Measurements from ENCODE around the gene EFCAB9.

Gene EFCAB9

DNA sequence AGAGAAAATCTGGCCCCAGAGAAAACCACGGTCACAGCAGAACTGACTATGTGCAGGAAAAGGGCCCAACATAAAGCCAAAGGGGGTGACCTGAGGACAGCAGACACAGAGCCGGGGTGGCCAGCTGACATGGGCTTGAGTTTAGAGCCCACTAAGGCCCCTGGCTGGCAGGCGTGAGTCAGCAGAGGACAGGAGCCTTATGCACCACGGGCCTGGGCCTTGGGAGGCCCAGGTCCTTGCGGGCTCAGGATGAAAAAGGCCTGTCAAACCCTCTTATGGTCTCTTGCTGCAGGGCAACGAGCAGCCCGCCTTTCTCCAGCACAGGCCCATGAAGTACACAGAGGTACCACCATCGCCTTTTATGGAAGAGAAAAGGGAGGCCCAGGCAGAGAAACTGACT lies 25.7 kb upstream of the EFCAB9 start:
- Histone ChIP-seq H3K9me3 (ENCODE audit: control insufficient read depth, insufficient read depth, low read length) (no peaks in the 10 kb centered on the region), H3K27me3 (ENCODE audit: control insufficient read depth, insufficient read depth, low read length) (no peaks in the 10 kb centered on the region), H3K36me3 (ENCODE audit: control insufficient read depth, insufficient read depth, low read length) (no peaks in the 10 kb centered on the region), H3K4me3 (ENCODE audit: low read depth, low read length) (no peak overlapping the region), H3K4me1 (ENCODE audit: control insufficient read depth, insufficient read depth, low read length) (peaks cover 2% of the 10 kb centered on the region), H3K9ac (ENCODE audit: low read depth, low read length) (no peak overlapping the region)

DNA sequence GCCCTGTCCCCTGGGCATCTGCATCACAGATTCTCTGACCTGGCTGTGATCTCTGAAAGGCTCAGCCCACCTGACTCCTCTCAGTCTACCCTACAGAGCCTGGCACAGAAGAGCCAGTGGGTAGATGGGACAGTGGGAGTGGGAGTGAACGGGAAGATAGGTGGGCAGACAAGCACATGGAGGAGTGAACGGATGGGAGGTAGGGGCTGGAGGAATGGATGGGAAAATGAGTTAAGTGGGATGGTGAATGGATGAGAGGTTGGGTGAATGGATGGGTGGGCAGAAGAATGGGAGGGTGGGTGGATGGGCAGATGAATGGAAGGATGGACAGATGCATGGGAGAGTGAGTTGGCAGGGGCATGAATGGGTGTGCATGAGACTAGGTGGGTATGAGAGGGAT lies 24.8 kb upstream of the EFCAB9 start:
- peaks cover 2% of the 10 kb centered on the region for H3K4me1 ChIP-seq (ENCODE audit: control insufficient read depth, insufficient read depth, low read length)
- no peaks in the 10 kb centered on the region for H3K9me3 ChIP-seq (ENCODE audit: control insufficient read depth, insufficient read depth, low read length)
- H3K4me3 ChIP-seq (ENCODE audit: low read depth, low read length), result no peak overlapping the region
- H3K27me3 ChIP-seq (ENCODE audit: control insufficient read depth, insufficient read depth, low read length), result no peaks in the 10 kb centered on the region
- H3K36me3 ChIP-seq (ENCODE audit: control insufficient read depth, insufficient read depth, low read length), result no peaks in the 10 kb centered on the region
- H3K9ac ChIP-seq (ENCODE audit: low read depth, low read length), result no peak overlapping the region

DNA sequence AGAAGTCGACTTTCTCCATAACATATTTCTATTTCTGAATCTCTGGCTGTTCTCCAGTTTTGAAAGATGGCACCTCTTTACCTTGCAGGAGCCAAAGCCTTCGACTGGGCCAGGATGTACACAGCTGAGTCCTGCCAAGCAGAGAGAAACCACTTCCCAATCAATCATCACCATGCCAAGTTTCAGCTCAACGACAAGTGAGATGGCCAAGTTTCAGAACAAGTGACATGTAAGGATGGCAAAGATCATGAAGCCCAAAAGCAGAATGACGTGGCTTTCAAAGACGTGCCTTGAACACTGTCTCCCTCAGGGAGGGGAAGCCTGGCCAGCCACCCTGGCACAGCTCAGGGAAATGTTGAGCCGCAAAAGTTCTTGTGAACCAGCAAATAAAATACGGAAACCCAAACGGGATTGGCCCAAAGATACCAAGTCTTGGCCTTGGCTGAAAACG lies 23.7 kb upstream of the EFCAB9 start:
- Histone ChIP-seq H3K27me3 (ENCODE audit: control insufficient read depth, insufficient read depth, low read length) (no peaks in the 10 kb centered on the region), H3K4me3 (ENCODE audit: low read depth, low read length) (no peak overlapping the region), H3K4me1 (ENCODE audit: control insufficient read depth, insufficient read depth, low read length) (peaks cover 7% of the 10 kb centered on the region), H3K9ac (ENCODE audit: low read depth, low read length) (no peak overlapping the region), H3K36me3 (ENCODE audit: control insufficient read depth, insufficient read depth, low read length) (no peaks in the 10 kb centered on the region), H3K9me3 (ENCODE audit: control insufficient read depth, insufficient read depth, low read length) (no peaks in the 10 kb centered on the region)

DNA sequence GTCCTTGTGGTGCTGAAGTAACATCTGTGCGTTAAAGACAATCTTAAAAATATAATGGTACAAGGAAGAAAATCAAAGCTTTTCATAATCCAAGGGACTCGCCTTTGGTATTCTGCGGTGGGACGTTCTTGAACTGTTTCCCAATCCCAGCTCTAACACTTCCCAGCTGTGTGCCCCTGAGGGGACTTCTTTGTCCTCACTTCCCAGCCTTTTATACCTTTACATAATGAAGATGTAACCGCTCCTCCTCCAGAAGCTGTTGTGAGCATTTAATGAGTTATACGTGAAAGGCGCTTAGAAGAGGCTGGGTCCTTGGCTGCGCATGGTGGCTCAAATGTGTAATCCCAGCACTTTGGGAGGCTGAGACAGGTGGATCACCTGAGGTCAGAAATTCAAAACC lies 22.9 kb upstream of the EFCAB9 start:
- no peaks in the 10 kb centered on the region for H3K27me3 ChIP-seq (ENCODE audit: control insufficient read depth, insufficient read depth, low read length)
- no peaks in the 10 kb centered on the region for H3K9me3 ChIP-seq (ENCODE audit: control insufficient read depth, insufficient read depth, low read length)
- peaks cover 7% of the 10 kb centered on the region for H3K4me1 ChIP-seq (ENCODE audit: control insufficient read depth, insufficient read depth, low read length)
- H3K4me3 ChIP-seq (ENCODE audit: low read depth, low read length), result no peak overlapping the region
- H3K36me3 ChIP-seq (ENCODE audit: control insufficient read depth, insufficient read depth, low read length), result no peaks in the 10 kb centered on the region
- no peak overlapping the region for H3K9ac ChIP-seq (ENCODE audit: low read depth, low read length)

DNA sequence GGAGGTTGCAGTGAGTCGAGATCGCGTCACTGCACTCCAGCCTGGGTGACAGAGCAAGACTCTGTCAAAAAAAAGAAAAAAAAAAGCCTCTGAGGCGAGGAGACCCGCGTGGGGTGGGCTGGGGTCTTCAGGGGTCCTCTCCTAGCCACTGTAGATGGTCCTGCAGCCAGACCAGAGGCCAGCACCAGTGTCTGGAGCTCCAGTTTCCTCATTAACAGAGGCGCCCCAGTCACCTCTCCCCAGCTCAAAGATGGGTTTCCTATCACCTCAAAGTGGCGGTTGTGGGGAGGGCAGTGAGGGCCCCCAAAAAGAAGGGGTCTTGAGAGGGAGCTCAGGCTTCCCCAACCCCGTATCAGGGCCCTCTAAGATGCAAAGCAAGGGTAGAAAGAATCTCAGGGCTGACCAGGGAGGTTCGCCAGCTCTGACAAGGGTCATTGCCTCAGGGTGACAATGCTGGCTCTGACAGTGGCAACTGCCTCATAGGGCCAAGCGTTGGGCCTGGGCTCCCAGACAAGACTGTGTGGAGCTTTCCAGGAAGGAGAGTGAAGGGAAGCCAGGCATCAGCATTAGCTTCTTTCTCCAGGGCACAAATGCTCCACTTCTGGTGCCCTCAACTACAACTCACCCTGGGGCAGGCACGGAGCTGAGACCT lies 20.9 kb upstream of the EFCAB9 start:
- H3K36me3 ChIP-seq (ENCODE audit: control insufficient read depth, insufficient read depth, low read length), result no peaks in the 10 kb centered on the region
- H3K9ac ChIP-seq (ENCODE audit: low read depth, low read length), result no peak overlapping the region
- H3K27me3 ChIP-seq (ENCODE audit: control insufficient read depth, insufficient read depth, low read length), result no peaks in the 10 kb centered on the region
- no peak overlapping the region for H3K4me3 ChIP-seq (ENCODE audit: low read depth, low read length)
- H3K4me1 ChIP-seq (ENCODE audit: control insufficient read depth, insufficient read depth, low read length), result peaks cover 5% of the 10 kb centered on the region
- no peaks in the 10 kb centered on the region for H3K9me3 ChIP-seq (ENCODE audit: control insufficient read depth, insufficient read depth, low read length)

DNA sequence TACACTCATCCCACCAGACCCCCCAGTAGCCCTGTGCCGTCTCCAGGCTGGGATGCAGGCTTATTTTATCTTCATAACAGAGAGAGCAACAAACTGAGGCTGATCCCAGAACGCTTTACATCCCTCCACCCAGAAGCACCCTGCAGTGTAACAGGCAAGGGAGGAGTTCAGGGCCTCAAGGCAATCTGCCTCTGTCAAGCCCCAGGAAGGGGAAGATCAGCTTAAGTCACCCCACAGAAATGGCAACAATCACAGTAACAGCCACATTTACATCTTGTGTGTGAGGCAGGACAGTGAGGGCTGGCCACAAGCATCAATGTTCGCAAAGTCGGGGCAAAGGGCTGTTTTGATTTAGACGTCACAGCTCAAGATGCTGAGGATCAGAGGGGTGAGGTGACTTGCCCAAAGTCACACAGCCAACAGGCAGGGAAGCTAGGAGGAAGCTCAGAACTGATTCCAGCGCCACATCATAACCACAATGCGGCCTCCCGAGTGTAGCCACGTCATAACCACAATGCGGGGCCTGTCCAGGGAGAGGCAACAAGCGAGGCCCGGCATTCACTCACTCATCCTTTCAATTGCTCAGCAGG lies 20.3 kb upstream of the EFCAB9 start:
- Histone ChIP-seq H3K4me1 (ENCODE audit: control insufficient read depth, insufficient read depth, low read length) (peaks cover 9% of the 10 kb centered on the region), H3K4me3 (ENCODE audit: low read depth, low read length) (no peak overlapping the region), H3K9ac (ENCODE audit: low read depth, low read length) (no peak overlapping the region), H3K9me3 (ENCODE audit: control insufficient read depth, insufficient read depth, low read length) (no peaks in the 10 kb centered on the region), H3K36me3 (ENCODE audit: control insufficient read depth, insufficient read depth, low read length) (no peaks in the 10 kb centered on the region), H3K27me3 (ENCODE audit: control insufficient read depth, insufficient read depth, low read length) (no peaks in the 10 kb centered on the region)

DNA sequence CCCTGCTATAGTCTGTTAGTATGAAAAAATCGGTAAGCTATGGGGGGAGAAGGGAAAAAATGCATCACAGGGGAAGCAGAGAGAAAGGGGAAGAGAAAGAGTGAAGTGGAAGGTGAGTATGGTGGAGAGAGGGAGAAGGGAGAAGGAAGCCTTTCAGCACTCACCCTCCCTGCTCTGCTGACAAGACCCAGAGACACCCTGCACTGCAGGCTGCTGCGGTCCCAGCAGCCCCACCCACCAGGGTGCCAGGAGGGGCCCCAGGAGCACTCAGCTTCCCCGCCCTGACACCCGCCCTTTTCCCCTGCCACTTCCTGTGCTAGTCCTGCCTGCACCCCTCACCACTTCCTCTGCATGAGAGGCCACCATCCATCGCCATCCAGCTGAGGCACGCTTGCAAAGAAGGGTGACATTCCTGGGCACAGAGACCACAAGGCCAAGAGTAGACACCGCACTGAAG lies 18.7 kb upstream of the EFCAB9 start:
- H3K9ac ChIP-seq (ENCODE audit: low read depth, low read length), result no peak overlapping the region
- no peak overlapping the region for H3K4me3 ChIP-seq (ENCODE audit: low read depth, low read length)
- no peaks in the 10 kb centered on the region for H3K9me3 ChIP-seq (ENCODE audit: control insufficient read depth, insufficient read depth, low read length)
- no peaks in the 10 kb centered on the region for H3K27me3 ChIP-seq (ENCODE audit: control insufficient read depth, insufficient read depth, low read length)
- no peaks in the 10 kb centered on the region for H3K36me3 ChIP-seq (ENCODE audit: control insufficient read depth, insufficient read depth, low read length)
- peaks cover 21% of the 10 kb centered on the region for H3K4me1 ChIP-seq (ENCODE audit: control insufficient read depth, insufficient read depth, low read length)

DNA sequence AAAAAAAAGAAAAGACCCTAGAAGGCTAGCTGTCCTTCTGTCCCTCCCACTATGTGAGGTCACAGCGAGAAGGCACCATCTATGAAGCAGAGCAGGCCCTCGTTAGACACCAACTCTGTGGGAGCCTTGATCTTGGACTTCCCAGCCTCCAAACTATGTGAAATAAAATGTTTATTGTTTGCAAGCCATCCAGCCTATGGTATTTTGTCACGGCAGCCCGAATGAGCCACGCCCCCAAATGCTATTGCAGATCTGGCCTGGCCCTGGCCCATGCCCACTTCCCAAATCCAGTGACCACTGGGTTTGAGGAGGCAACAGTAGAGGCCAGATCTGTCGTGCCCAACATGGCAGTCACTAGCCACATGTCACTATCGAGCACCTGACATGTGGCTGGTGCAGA lies 16.8 kb upstream of the EFCAB9 start:
- H3K4me1 ChIP-seq (ENCODE audit: control insufficient read depth, insufficient read depth, low read length), result peaks cover 21% of the 10 kb centered on the region
- H3K4me3 ChIP-seq (ENCODE audit: low read depth, low read length), result no peak overlapping the region
- H3K9me3 ChIP-seq (ENCODE audit: control insufficient read depth, insufficient read depth, low read length), result no peaks in the 10 kb centered on the region
- no peak overlapping the region for H3K9ac ChIP-seq (ENCODE audit: low read depth, low read length)
- H3K36me3 ChIP-seq (ENCODE audit: control insufficient read depth, insufficient read depth, low read length), result no peaks in the 10 kb centered on the region
- no peaks in the 10 kb centered on the region for H3K27me3 ChIP-seq (ENCODE audit: control insufficient read depth, insufficient read depth, low read length)

DNA sequence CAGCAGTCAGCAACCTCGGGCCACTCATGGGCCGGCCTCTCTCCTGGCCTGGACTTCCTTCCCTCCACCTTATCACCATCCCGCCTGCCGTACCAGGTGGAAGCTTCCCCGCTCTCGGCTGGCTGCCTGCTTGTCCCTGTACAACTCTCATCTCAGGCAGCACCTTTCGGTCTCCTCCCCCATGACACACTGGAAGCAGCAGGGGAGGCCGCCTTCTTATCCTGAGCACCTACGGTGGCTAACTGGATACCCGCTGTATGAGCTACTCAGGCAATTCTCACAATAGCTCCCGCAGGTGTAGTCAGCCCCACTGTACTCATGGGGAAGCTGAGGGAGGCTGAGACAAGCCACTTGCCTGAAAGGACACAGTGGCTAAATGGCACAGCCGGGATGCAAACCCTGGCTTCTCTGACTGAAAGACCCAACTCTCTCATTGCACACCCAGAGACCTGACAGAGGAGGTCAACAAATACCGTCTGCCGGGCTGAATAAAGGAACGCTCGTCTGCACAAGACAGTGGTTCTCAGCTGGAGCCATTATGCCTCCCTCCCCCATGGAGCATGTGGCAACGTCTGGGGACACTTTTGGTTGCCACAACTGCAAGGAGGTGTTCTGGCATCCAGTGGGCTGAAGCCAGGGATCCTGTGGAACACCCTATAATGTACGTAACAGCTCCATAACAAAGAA lies 15.5 kb upstream of the EFCAB9 start:
- Histone ChIP-seq H3K9me3 (ENCODE audit: control insufficient read depth, insufficient read depth, low read length) (no peaks in the 10 kb centered on the region), H3K27me3 (ENCODE audit: control insufficient read depth, insufficient read depth, low read length) (no peaks in the 10 kb centered on the region), H3K36me3 (ENCODE audit: control insufficient read depth, insufficient read depth, low read length) (no peaks in the 10 kb centered on the region), H3K9ac (ENCODE audit: low read depth, low read length) (no peak overlapping the region), H3K4me1 (ENCODE audit: control insufficient read depth, insufficient read depth, low read length) (peaks cover 21% of the 10 kb centered on the region), H3K4me3 (ENCODE audit: low read depth, low read length) (no peak overlapping the region)

DNA sequence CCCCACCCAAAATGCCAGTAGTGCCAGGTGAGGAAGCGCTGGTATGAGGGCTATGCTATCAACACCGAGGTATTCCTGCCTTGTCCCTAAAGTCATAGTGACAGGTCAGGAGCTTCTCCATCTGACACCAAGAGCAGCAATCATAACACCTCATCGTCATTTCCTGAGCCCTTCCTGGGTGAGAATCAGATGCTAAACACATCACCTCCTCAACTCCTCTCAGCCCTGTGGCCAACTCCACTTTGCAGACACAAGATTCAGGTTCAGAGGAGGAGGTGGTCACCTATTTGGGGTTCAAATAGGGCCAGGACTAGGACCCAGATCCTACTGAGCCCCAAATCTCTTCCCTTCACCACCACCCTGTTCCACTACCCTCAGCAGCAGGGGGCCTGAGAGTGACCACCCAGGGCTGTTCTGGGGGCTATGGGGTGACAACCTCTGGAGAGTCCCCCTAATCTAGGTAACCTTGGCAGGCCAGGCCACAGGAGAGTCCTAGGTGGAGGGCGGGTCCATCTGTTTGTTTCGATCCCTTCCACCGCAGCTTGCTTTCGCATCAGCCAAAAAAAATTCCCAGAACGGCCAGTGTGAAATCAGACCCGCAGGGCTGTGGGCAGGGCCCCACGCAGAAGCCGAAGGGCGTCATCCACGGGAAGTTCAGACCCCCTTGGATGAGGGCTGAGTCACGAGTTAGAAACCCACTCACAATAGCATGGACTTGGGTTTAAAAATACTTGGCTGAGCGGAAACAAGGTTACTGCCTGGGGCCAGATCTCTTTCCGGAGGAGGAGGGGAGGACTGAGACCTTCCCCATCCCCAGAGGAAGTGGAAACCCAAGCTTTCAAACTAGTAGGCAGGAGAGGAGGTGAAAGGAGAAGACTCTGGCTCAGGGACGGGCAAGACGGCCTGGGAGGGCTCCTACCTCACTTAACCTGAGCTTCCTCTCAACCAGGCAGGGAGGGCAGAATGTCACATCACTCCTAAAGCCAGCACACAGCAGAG lies 14.7 kb upstream of the EFCAB9 start:
- H3K4me3 ChIP-seq (ENCODE audit: low read depth, low read length), result no peak overlapping the region
- no peaks in the 10 kb centered on the region for H3K27me3 ChIP-seq (ENCODE audit: control insufficient read depth, insufficient read depth, low read length)
- no peak overlapping the region for H3K9ac ChIP-seq (ENCODE audit: low read depth, low read length)
- peaks cover 21% of the 10 kb centered on the region for H3K4me1 ChIP-seq (ENCODE audit: control insufficient read depth, insufficient read depth, low read length)
- no peaks in the 10 kb centered on the region for H3K9me3 ChIP-seq (ENCODE audit: control insufficient read depth, insufficient read depth, low read length)
- peaks cover 2% of the 10 kb centered on the region for H3K36me3 ChIP-seq (ENCODE audit: control insufficient read depth, insufficient read depth, low read length)

DNA sequence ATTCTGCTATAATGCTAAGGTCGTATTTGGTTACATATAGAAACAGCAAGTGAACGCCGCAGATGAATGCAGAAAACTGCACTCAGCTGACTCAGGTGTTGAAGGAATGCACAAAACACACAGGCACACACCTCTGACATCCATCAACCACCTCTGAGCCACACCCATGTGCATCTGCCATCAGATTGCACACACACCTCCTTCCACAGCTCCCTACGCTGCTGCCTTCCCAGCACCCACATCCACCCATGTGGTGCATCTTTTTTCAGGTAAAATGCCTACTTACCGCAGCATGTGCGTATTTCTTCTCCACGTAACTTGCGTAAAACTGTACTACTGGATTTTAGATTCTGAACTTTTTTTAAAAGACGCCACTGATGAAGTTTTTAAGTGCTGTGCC lies 13.0 kb upstream of the EFCAB9 start:
- Histone ChIP-seq H3K4me3 (ENCODE audit: low read depth, low read length) (no peak overlapping the region), H3K9ac (ENCODE audit: low read depth, low read length) (no peak overlapping the region), H3K9me3 (ENCODE audit: control insufficient read depth, insufficient read depth, low read length) (no peaks in the 10 kb centered on the region), H3K27me3 (ENCODE audit: control insufficient read depth, insufficient read depth, low read length) (no peaks in the 10 kb centered on the region), H3K4me1 (ENCODE audit: control insufficient read depth, insufficient read depth, low read length) (peaks cover 16% of the 10 kb centered on the region), H3K36me3 (ENCODE audit: control insufficient read depth, insufficient read depth, low read length) (peaks cover 3% of the 10 kb centered on the region)

Measured in iPS-15b (cell line).